GM23338 (cell line): Measurements from ENCODE around the gene UBAP2. TPM values are rescaled to one million over a fixed set of nuclear protein-coding genes. Genes with fewer than 3 reads are reported as not detected.

Experiments used
- ATAC-seq: fragments of 200-7000 bp; cut with Tn5 transposase; 3 replicates; pipeline ENCODE4 v1.9.1; 2020
- DNase-seq: peaks from one replicate; pipeline ENCODE4 v3.0.0-alpha.2; 2015; ENCODE audit warnings: low spot score
- H2AFZ ChIP-seq: fragments of 200-600 bp; sonication (generic); 2 replicates; pipeline ENCODE4 v1.8.0; 2016; ENCODE audit warnings: antibody characterized with exemption, mild to moderate bottlenecking, moderate library complexity
- H3F3A ChIP-seq: fragments of 200-600 bp; sonication (generic); replicated peaks from 2 replicates; pipeline ENCODE4 v1.8.0; 2017; ENCODE audit warnings: antibody characterized with exemption, mixed run types, low read depth
- H3K27ac ChIP-seq: fragments of 200-600 bp; sonication (generic); 2 replicates; pipeline ENCODE4 v1.6.1; 2016; ENCODE audit warnings: low read depth
- H3K27me3 ChIP-seq: fragments of 200-600 bp; sonication (generic); 2 replicates; pipeline ENCODE4 v1.8.0; 2016; ENCODE audit warnings: mild to moderate bottlenecking, mixed run types, moderate library complexity; ENCODE audit not compliant: insufficient read depth
- H3K36me3 ChIP-seq: fragments of 200-600 bp; sonication (generic); 2 replicates; pipeline ENCODE4 v1.8.0; 2016; ENCODE audit warnings: mild to moderate bottlenecking; ENCODE audit not compliant: insufficient read depth
- H3K4me1 ChIP-seq: fragments of 200-600 bp; sonication (generic); 2 replicates; pipeline ENCODE4 v1.8.0; 2016; ENCODE audit warnings: mild to moderate bottlenecking, moderate library complexity; ENCODE audit not compliant: insufficient read depth
- H3K4me2 ChIP-seq: fragments of 200-600 bp; sonication (generic); 2 replicates; pipeline ENCODE4 v1.7.1; 2017; ENCODE audit warnings: mixed run types
- H3K4me3 ChIP-seq: fragments of 200-600 bp; sonication (generic); 2 replicates; pipeline ENCODE4 v1.6.1; 2016; ENCODE audit warnings: mixed run types
- H3K79me2 ChIP-seq: fragments of 200-600 bp; sonication (generic); replicated peaks from 2 replicates; pipeline ENCODE4 v1.8.0; 2017; ENCODE audit warnings: mild to moderate bottlenecking; ENCODE audit not compliant: insufficient read depth
- H3K9me2 ChIP-seq: fragments of 200-600 bp; sonication (generic); 2 replicates; pipeline ENCODE4 v1.8.0; 2017; ENCODE audit not compliant: insufficient read depth
- H4K20me1 ChIP-seq: fragments of 200-600 bp; sonication (generic); replicated peaks from 2 replicates; pipeline ENCODE4 v1.8.0; 2017; ENCODE audit warnings: mild to moderate bottlenecking; ENCODE audit not compliant: insufficient read depth
- H3K27ac Mint-ChIP-seq: 2 replicates; pipeline ENCODE4 v1.8.0; 2020; ENCODE audit warnings: inconsistent platforms, mild to moderate bottlenecking, moderate library complexity, mixed read lengths
- H3K27me3 Mint-ChIP-seq: 3 replicates; pipeline ENCODE4 v1.8.0; 2022; ENCODE audit warnings: low read depth, mild to moderate bottlenecking, moderate library complexity, mixed read lengths, inconsistent platforms; ENCODE audit not compliant: insufficient read depth, poor library complexity
- H3K36me3 Mint-ChIP-seq: 3 replicates; pipeline ENCODE4 v1.8.0; 2021; ENCODE audit warnings: low read depth, mild to moderate bottlenecking, inconsistent platforms, moderate library complexity, mixed read lengths
- H3K4me1 Mint-ChIP-seq: 3 replicates; pipeline ENCODE4 v1.8.0; 2020; ENCODE audit warnings: mild to moderate bottlenecking, inconsistent platforms, mixed read lengths
- H3K4me3 Mint-ChIP-seq: 3 replicates; pipeline ENCODE4 v1.8.0; 2021; ENCODE audit warnings: moderate library complexity, mild to moderate bottlenecking, inconsistent platforms, mixed read lengths
- H3K9me3 Mint-ChIP-seq: 3 replicates; pipeline ENCODE4 v1.8.0; 2020; ENCODE audit warnings: moderate library complexity, mild to moderate bottlenecking, inconsistent platforms, mixed read lengths
- ETS1 ChIP-seq: IDR thresholded peaks from 2 replicates; pipeline ENCODE4 v1.6.1; 2016; ENCODE audit warnings: antibody characterized with exemption
- EZH2 ChIP-seq: fragments of 200-600 bp; sonication (generic); IDR thresholded peaks from one replicate; pipeline ENCODE4 v1.8.0; 2017; ENCODE audit warnings: antibody characterized with exemption, mild to moderate bottlenecking, low read depth; ENCODE audit not compliant: unreplicated experiment
- JUNB ChIP-seq: IDR thresholded peaks from one replicate; pipeline ENCODE4 v1.6.1; 2016; ENCODE audit warnings: antibody characterized with exemption; ENCODE audit not compliant: unreplicated experiment
- NANOG ChIP-seq: IDR thresholded peaks from 2 replicates; pipeline ENCODE4 v1.6.1; 2016; ENCODE audit warnings: antibody characterized with exemption, borderline replicate concordance
- POLR2AphosphoS5 ChIP-seq: IDR thresholded peaks from 2 replicates; pipeline ENCODE4 v1.6.1; 2016; ENCODE audit warnings: antibody characterized with exemption, low read depth
- REST ChIP-seq: IDR thresholded peaks from one replicate; pipeline ENCODE4 v1.6.1; 2018; ENCODE audit warnings: antibody characterized with exemption; ENCODE audit not compliant: unreplicated experiment
- STAT1 ChIP-seq: IDR thresholded peaks from one replicate; pipeline ENCODE4 v1.6.1; 2016; ENCODE audit warnings: antibody characterized with exemption; ENCODE audit not compliant: unreplicated experiment
- ZNF331 ChIP-seq: fragments of 250-450 bp; sonication (Bioruptor Pico); IDR thresholded peaks from 2 replicates; pipeline ENCODE4 v1.5.0; 2020; ENCODE audit warnings: low read depth, mild to moderate bottlenecking, moderate library complexity
- polyA plus RNA-seq: library from polyadenylated mRNA; unstranded; fragments of >200 nt; fragmentation: Nextera tagmentation; extraction: Ambion mirVana; gene quantifications from 2 replicates; pipeline ENCODE4 v1.2.1, GENCODE V29; 2016
- total RNA-seq: library from RNA; depleted of rRNA; stranded (reverse); fragments of >200 nt; shearing (Covaris generic); gene quantifications from 2 replicates; pipeline ENCODE4 v1.2.3, GENCODE V29; 2014
- TF ChIP-seq, protein P1 (sequence below): fragments of 250-450 bp; sonication (Bioruptor Pico); IDR thresholded peaks from 2 replicates; pipeline ENCODE4 v1.5.0; 2020; ENCODE audit warnings: mild to moderate bottlenecking, moderate library complexity

Gene UBAP2
- total and polyA plus RNA-seq, 2 experiments from 2014 or later = 47.4 to 56.4 TPM

DNA sequence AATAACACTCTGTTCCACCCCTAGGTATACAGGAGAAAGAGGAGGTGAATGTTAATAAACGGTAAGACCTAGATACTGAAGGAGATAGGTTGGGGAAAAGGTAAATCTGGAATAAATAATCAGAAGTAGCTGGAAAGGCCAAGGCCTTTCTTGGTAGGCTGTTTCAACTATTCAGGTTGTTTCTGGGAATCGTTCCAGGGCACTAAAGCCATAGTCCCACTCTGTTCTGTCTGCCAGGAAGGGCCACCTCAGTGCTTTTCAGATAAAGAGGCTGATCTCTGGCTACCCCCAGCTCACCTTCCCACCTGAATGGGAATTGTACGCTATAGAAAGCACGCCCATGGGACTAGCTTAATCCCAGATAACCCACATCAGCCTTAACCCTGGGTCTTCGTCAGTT is 44.9 kb upstream of the UBAP2 start (continued):
- TF ChIP-seq, protein P1, sequence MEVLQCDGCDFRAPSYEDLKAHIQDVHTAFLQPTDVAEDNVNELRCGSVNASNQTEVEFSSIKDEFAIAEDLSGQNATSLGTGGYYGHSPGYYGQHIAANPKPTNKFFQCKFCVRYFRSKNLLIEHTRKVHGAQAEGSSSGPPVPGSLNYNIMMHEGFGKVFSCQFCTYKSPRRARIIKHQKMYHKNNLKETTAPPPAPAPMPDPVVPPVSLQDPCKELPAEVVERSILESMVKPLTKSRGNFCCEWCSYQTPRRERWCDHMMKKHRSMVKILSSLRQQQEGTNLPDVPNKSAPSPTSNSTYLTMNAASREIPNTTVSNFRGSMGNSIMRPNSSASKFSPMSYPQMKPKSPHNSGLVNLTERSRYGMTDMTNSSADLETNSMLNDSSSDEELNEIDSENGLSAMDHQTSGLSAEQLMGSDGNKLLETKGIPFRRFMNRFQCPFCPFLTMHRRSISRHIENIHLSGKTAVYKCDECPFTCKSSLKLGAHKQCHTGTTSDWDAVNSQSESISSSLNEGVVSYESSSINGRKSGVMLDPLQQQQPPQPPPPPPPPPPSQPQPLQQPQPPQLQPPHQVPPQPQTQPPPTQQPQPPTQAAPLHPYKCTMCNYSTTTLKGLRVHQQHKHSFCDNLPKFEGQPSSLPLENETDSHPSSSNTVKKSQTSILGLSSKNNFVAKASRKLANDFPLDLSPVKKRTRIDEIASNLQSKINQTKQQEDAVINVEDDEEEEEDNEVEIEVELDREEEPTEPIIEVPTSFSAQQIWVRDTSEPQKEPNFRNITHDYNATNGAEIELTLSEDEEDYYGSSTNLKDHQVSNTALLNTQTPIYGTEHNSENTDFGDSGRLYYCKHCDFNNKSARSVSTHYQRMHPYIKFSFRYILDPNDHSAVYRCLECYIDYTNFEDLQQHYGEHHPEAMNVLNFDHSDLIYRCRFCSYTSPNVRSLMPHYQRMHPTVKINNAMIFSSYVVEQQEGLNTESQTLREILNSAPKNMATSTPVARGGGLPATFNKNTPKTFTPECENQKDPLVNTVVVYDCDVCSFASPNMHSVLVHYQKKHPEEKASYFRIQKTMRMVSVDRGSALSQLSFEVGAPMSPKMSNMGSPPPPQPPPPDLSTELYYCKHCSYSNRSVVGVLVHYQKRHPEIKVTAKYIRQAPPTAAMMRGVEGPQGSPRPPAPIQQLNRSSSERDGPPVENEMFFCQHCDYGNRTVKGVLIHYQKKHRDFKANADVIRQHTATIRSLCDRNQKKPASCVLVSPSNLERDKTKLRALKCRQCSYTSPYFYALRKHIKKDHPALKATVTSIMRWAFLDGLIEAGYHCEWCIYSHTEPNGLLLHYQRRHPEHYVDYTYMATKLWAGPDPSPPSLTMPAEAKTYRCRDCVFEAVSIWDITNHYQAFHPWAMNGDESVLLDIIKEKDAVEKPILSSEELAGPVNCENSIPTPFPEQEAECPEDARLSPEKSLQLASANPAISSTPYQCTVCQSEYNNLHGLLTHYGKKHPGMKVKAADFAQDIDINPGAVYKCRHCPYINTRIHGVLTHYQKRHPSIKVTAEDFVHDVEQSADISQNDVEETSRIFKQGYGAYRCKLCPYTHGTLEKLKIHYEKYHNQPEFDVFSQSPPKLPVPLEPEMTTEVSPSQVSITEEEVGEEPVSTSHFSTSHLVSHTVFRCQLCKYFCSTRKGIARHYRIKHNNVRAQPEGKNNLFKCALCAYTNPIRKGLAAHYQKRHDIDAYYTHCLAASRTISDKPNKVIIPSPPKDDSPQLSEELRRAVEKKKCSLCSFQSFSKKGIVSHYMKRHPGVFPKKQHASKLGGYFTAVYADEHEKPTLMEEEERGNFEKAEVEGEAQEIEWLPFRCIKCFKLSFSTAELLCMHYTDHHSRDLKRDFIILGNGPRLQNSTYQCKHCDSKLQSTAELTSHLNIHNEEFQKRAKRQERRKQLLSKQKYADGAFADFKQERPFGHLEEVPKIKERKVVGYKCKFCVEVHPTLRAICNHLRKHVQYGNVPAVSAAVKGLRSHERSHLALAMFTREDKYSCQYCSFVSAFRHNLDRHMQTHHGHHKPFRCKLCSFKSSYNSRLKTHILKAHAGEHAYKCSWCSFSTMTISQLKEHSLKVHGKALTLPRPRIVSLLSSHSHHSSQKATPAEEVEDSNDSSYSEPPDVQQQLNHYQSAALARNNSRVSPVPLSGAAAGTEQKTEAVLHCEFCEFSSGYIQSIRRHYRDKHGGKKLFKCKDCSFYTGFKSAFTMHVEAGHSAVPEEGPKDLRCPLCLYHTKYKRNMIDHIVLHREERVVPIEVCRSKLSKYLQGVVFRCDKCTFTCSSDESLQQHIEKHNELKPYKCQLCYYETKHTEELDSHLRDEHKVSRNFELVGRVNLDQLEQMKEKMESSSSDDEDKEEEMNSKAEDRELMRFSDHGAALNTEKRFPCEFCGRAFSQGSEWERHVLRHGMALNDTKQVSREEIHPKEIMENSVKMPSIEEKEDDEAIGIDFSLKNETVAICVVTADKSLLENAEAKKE (CRISPR knock-in tag) = no peak
- TF ChIP-seq JUNB (no peak), REST (no peak)

DNA sequence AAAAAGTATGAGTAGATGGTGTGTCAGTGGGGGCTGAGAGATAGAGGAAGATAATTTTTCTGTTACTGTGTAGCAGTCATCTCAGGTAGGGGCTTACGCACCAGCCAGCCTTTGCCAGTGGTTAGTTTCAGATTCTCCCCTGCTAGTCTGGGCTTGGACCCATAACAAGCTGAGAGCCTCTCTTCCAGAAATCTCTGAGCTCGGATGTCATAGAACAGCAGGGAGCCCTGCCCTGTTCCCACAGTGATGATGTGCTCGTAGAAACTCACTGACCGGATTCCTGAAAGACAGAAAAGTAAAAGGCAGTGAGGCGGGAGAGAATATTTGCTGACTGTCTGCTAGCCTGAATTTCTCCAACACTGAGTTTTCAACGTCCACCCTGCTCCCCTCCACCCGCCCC is 40.6 kb upstream of the UBAP2 start:
- Mint-ChIP-seq H3K9me3 (no peaks in the 10 kb centered on the region), H3K27me3 (peaks cover 2% of the 10 kb centered on the region), H3K36me3 (peaks cover 45% of the 10 kb centered on the region), H3K27ac (no peak overlapping the region), H3K4me3 (no peak overlapping the region), H3K4me1 (no peaks in the 10 kb centered on the region)
- TF ChIP-seq STAT1 (no peak), POLR2AphosphoS5 (no peak), EZH2 (no peak), NANOG (no peak), ETS1 (no peak), ZNF331 (CRISPR knock-in tag) (no peak)
- Histone ChIP-seq H3K27ac (no peak overlapping the region), H3K4me3 (no peak overlapping the region), H4K20me1 (peaks cover 5% of the 10 kb centered on the region; the same call in 1 of the 2 replicates), H3K4me2 (no peak overlapping the region), H3K79me2 (no peaks in the 10 kb centered on the region), H3F3A (0 out of 2 replicates have a peak, but pooled peaks cover 5% of the 10 kb centered on the region), H3K9me2 (no peaks in the 10 kb centered on the region), H3K36me3 (peaks cover 30% of the 10 kb centered on the region), H2AFZ (no peak overlapping the region), H3K4me1 (no peaks in the 10 kb centered on the region), H3K27me3 (no peaks in the 10 kb centered on the region)
- DNase-seq (no peak), ATAC-seq (no peak)
